HTERT RPE-1 (cell line): Measurements from ENCODE around the gene SUPT3H.

Experiments
- in situ Hi-C: fragments of 300-500 bp; cut with MboI; formaldehyde crosslinking; loops from 4 replicates; pipeline ENCODE4 v1.14.3; 2020; ENCODE audit warnings: low sequenced_read_pairs

Gene SUPT3H

DNA sequence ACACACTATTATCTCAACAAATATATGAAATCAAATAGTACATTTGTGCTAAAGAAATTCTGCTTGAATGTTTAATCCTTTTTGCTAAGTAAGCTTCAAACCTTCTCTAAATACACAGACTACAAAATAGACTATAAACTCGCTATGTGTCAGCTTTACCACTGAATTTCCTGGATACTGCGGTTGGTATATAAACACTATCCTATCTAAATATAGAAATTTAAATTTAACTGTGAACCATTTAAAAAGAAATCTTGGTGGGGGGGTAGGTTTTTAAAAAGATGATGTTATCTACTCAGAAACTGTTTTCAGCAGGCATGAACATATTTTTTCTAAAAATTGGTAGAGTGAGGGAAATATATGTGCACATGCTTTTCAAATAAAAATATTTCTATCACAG, 356.1 kb downstream of the SUPT3H start:
- in situ Hi-C loops: no loop called here

DNA sequence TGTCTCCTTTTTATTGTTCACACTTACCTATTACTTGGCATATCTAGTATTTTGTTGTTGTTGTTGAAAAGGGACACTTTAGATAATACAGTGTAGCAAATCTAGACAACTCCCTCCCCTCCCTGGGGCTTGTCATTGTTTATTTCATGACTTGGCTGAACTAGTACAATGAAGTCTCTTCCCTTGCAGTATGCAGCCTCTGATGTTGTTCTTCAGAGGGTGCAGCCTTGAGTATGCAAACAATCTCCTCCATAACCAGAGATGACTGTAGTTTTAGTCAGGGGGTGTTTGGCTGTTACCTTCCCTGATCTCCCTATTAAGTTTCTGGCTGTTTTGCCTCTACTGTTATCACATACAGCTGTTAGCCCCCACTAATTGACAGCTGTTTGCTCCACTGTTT, 365.0 kb downstream of the SUPT3H start:
- in situ Hi-C loops: no loop called here

DNA sequence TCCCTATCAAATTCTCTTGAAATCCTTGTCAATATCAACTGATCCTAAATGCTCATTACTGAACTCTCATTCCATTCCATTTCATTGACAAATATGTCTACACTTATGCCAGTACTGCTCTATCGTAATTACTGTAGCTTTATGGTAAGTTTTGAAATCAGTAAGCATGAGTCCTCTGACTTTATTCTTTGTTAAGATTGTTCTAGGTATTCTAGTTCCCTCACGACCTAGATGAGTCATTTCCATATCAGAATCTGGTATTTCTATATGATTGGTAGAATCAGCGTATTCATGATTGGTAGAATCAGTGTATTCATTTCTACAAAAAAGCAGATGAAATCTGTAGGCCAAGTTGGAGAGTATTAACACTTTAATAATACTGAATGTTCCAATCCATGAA, 368.2 kb downstream of the SUPT3H start:
- in situ Hi-C loops: no loop called here

DNA sequence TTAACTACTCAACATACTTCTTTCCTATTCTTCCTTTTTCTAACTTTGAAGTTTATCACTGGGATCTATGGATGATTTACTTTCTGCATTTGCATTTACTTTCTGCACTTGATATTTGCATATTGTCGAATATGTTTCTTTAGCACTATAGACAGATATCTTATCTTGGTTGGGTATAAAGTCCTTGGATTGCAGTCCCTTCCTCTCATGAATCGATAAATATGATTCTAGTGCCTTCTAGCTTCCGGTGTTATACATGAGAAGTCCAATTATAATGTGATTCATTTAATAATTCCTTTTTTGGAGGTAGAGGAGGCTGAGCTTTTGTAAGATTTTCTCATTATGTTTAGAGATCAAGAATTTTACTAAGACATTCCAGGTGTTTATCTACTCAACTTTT, 370.8 kb downstream of the SUPT3H start:
- in situ Hi-C loops: no loop called here

DNA sequence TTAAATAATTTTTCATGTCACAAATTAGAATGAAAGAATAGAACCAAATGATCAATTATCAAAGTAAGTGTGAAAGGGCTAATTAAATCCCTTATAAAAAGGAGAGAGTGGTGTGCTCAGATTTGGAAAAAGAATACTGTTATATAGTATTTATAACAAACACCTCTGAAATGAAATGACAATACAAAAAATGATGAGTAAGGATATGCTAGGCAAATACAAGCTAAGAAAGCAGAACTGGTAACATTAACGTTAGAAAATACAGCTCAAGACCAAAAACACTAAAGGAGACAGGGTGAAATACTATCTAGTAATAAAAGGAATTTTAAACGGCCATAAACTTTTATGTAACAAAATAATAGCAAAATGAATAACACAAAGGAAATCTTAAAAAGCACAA, 373.8 kb downstream of the SUPT3H start:
- in situ Hi-C loops: no loop called here

DNA sequence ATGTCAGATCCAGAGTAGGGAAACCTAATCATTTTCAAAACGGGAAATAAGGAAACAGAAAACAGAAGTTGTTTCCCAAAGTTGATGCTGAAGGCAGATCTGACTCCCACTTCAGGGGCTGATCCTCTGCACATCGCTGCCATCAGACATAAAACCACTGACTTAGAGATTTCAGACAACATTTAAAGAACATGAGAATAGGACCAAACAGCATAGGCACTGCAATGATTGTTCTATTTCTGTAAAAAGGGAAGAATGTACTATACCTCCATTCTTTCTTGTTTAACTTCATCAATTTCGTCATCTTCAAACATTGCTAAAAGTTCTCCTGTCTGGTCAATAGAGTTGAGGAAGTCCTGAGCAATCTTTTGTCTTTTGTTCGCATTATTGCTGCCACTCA, 374.3 kb downstream of the SUPT3H start:
- in situ Hi-C loops: no loop called here

DNA sequence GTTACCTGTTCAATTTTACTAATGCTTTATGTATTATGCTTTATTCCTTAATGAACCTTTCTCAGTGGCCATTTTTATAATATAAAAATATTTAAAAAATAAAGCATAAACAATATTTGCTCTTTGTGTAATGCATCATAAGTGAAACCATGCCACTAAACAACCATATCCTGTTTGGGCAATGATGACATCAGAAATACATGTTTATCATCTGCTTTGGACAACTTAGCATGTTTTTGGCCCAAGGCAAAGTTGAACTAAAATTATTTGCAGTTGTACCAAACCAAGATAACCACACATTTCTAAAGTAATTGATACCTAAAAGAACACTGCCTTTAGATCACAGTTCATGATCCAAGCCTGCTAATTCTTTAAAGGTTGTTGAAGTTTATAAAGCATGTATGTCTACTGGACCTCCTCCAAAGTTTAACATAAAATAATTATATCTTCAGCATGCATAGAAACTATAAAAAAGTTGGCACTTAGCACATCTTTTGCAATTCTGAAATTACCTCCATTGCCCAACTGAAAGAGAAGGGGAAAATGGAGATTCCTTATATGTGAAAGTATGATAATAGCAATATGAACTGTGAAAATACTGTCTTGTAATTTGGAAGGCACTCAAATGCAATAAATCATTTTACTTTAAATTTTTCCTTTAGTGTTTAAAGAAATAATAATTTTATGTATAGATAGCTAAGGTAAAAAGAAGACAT, 375.2 kb downstream of the SUPT3H start:
- in situ Hi-C loops: no loop called here

DNA sequence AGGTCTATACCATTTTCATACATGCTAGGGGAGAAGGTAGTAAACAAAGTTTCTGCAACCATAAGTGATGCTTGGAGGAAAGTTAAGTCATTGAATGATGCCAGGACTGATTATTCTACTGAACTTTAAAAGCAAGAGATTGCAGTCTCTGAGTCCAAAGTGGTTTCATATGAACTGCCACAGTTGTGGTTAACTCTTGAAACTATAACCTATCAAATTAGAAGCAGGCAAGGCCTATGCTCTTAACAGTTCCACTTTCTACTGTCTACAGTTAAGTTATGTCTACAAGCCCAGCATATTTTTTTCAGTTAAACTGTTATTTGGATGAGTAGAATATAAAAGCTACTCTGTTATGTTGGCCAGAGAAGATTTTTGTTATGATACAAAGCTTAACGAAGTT, 376.1 kb downstream of the SUPT3H start:
- in situ Hi-C loops: no loop called here

DNA sequence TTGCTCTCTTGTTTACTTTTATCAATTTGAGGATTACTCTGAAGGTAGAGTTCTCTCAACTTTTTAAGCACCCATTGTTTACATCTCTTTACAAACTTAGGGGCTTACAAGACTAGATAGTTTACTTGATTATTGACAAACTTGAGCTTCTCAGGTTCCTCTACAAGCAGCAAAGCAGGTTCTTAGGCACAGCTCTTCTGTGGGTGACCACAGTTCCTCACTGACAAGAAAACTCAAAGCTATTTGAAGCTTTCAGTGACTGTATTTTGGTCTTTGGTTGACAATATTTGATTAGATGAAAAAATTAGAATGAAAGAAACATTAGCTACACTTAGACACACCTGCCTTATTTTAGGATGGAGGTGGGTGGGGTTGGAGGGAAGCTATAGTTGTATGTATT, 376.9 kb downstream of the SUPT3H start:
- in situ Hi-C loops: no loop called here

DNA sequence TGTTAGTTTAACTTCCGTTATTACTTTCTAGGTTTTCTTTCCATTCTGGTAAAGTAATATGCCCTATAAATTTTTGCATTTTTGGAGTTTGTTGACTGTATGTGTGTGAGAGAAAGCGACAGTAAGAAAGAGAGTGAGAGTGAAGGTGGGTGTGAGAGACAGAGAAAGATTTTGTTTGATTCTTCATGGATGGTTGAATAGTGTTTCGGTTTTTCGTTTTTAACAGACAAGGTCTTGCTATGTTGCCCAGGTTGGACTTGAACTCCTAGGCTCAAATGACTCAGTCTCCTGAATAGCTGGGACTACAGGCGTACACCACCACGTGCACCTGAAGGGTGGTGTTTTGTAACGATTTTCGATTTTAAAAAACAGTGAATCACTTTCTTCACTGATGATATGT, 378.7 kb downstream of the SUPT3H start:
- in situ Hi-C loops: no loop called here

DNA sequence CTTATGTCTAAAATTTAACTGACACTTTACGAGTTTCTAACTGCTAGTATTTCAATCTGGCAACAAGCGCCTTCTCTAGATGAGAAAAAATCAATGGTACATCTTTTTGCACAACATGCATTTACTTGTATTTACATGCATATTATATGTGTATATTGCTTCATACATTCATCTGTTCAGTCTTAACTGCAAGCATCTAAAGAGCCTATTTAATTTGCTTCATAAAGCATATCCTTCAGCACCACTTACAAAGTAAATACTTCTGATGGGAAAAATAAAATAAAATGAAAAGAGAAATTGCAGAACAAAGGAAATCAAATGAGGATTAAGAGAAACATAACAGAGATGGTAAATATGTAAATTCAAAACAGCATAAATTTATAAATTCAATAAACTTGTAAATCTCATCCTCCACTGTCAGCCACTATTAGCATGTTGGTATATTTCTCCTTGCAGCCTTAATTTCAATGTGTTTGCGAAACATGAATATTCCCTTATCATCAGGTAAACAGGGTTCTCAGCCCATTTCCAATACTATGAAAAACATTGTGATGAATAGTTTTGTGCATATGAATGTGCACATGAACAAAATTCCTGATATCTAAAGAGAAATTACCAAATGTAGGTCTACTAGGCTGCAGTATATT, 382.1 kb downstream of the SUPT3H start:
- in situ Hi-C loops: no loop called here

DNA sequence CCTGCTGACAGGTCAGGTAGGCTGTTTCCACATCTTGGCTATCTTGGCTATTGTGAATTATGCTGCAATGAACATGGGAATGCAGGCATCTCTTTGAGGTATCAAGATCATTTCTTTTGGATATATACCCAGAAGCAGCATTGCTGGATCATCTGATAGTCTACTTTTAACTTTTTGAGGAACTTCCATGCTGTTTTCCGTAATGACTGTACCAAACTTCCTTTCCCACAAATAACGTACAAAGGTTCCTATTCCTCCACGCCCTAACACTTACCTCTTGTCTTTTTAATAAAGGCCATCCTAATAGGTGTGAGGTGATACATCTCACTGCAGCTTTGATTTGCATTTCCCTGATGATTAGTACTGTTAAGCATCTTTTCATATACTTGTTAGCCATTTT, 388.3 kb downstream of the SUPT3H start:
- in situ Hi-C loops: no loop called here

DNA sequence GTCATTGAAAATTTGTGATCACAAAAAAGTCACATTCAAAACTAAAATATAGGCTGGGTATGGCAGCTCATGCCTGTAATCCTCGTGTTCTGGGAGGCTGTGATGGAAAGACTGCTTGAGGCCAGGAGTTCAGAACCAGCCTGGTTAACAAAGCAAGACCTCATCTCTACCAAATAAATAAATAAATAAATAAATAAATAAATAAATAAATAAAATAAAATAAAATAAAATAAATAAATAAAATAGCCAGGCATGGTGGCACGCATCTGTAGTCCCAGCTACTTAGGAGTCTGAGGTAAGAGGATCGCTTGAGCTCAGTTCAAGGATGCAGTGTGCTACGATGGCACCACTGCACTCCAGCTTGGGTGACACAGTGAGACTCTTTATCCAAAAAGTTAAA, 392.7 kb downstream of the SUPT3H start:
- in situ Hi-C loops: no loop called here

DNA sequence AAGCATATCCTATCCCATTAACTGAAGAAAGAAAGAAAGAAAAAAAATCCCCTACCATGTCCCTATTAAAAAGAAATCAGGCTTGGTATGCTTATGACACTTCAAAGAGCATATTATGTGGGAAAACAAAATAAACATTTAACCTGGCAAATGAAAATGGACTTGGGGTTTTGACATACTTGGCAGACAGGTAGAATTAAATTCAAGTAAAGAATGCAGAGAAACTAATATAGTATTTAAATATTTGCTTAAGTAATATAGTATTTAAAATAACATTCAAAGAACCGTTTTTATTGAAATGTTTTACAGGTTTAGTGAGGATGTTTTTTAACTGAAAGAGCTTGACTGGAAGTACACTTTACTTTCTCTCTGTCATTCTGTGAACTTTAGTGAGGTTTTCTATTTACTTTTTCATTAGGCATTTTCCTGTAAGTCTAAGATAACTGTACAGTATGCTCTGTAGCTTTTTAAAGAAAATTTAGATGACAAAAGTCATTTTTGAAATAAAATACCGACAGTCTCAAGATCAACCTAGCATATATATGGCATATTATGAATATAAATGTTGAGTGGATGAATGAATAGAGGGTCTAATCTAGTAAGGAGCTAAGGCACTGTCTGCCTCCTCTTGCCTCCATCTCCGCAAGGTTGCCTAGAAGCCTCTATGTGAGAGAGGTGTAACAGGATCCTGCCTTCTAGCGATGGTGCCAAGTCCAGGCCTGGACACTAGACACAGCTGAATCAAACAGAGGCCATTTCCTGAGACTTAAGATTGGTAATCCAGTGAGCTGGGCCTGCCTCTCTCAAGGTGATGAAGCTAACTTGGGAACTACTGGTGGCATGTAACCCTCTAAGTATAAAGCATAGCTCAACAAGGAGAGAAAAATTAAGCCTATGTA, 394.0 kb downstream of the SUPT3H start:
- in situ Hi-C loops: no loop called here

DNA sequence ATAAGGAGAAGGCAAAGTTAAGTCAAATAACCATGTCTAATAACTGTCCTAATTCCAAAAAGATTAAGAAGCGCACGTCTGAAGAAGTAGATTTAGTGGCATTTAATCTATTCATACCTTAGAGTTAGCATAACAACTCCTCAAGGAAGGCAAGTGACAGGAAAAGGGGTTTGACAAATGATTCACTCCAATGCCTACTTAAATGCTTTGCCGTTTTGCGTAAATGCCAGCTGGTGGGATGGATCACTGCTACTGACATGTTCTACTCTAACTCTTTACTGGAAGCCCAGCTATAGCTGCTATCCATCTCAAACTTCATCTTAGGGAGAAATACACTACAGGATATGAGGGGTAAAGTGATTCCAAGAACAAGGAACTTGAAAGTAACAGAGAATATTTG, 396.9 kb downstream of the SUPT3H start:
- in situ Hi-C loops: no loop called here

DNA sequence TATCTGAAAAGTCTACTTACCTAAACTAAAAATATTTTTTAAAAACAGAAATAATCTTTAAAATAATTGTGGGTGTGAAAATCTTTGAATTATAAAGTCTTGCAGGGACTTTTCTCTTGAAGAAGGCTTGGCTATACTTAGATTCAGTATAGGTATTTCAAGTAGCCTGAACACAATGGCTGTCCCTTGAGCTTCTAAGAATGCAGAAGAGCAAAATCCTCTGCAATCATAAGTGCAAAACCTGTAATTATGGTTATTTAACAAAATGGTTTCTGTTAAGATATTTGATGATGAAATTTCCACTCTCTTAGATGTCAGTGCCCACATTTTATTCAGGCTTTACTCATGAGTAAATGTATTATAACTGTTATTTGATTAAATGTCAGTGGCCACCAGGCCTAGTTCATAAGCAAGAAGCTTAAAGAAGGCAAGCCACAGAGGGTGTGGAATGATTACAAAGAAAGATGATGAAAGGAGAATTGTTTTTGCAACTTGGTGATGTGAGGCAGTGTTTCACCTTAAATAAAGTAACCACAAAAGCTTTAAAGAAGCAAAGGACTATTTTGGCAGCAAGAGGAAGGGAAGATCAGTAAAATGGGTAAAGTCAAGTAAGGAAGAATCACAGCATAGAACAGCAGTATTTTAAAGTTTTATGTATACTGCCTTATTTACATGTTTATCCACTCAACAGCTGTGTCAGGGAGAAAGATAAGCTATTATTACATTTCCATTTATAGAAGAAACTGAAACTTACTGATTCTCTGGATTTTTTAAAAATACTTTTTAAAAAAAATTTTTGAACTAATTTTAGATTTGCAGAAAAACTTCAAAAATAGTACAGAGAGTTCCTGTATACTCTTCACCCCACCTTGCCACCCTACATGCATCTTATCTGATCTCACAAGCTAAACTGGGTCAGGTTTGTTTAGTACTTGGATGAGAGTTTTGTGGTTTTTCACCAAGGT, 400.8 kb downstream of the SUPT3H start:
- in situ Hi-C loops: no loop called here

DNA sequence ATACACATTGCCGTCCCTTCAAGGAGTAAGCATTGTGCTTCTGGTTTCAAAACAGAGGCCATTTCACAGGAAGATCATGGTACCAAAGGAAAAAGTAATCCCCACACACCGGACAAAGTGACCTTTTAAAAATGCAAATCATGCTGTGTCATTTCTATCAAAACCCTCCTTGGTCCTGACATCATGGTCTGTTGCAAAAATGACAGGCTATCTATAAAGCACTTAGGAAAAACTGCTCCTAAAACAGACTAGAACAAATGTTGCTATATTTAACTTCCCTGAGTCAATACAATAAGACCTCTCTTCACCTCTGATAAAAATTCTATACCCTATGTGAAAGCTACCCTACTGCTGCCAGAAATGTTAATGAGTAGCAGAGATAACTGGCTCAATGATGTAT, 403.2 kb downstream of the SUPT3H start:
- in situ Hi-C loops: no loop called here

DNA sequence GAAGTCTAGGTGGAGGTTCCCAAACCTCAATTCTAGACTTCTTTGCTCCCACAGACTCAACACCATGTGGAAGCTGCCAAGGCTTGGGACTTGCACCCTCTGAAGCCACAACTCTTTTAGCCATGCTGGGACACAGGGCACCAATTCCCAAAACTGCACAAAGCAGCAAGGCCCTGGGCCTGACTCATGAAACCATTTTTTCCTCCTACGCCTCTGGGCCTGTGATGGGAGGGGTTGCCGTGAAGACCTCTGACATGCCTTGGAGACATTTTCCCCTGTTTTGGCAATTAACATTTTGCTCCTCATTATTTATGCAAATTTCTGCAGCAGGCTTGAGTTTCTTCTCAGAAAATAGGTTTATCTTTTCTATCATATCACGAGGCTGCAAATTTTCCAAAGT, 405.0 kb downstream of the SUPT3H start:
- in situ Hi-C loops: no loop called here

DNA sequence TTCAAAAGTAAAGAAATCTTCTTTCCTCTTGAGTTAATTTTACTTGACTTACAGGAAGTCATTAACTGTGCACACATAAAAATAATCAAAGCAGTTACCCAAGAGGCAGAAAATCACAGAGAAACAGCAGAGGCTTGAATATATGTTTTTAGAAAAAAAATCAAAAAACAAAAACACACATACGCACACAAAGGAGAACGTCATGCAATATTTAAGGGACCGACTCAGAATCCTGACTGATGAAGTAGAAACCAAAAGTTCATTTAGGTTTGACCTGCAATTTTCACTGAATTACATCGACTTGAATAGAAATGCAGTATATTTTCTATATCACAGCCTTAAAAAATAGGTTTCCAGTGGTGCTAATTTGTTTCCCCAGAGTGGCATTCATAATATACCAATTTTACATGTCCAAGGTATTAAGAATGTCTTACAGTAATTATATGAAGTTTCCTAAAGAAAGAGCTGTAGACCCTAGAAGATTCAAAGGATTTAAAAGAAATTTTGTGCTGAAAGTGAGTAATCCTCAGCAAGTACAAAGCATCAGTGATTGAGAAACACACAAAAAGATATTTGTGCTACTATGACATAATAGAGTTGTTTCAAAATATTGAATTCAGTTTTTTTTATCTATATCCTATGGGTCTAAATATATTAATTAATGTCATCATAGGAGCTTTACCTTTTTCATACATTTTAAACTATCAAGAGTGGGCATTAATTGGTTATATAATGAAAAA, 408.1 kb downstream of the SUPT3H start:
- in situ Hi-C loops: no loop called here

DNA sequence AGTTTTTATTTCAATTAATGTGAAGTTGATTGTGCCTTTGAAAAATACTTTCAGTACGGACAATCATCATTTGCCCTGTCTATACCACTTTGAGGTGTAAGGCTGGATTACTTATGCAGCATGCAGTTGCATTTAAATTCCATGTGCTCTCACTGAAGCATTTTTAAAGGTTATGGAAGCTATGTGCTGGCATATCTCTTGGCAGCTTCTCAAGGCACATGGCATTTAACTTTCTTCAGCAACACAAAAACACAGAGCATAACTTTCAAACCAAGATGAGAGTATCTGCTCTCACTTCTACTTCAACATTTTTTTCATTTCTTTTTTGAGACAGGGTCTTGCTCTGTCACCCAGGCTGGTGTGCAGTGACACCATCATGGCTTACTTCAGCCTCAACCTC, 410.3 kb downstream of the SUPT3H start:
- in situ Hi-C loops: no loop called here
